Pons (tissue), 1 donor: ENCODE results near the gene PAPSS2.
"Not testable (repeated sequence)": the region's sequence is repeated elsewhere in the genome, so short reads cannot be mapped to it uniquely, and the experiment has no call there.

Experiments used
- DNase-seq: peaks from one replicate; pipeline ENCODE4 v3.0.0-alpha.2; 2016; ENCODE audit warnings: low spot score

The PAPSS2 gene

GRCh38 chr10:87706731-87707130, 47.1 kb downstream of the PAPSS2 start:
- DNase-seq: no peak

GRCh38 chr10:87707254-87707653, 47.6 kb downstream of the PAPSS2 start:
- DNase-seq: no peak

- no peak for DNase-seq
Measured at GRCh38 chr10:87712913-87713616, 53.4 kb downstream of the PAPSS2 start.

- no peak for DNase-seq
Measured at GRCh38 chr10:87713707-87714106, 54.0 kb downstream of the PAPSS2 start.

GRCh38 chr10:87715552-87716347, 56.1 kb downstream of the PAPSS2 start:
- no peak for DNase-seq

- DNase-seq: no peak
Measured at GRCh38 chr10:87716348-87716670, 56.6 kb downstream of the PAPSS2 start.

GRCh38 chr10:87720665-87721064, 61.0 kb downstream of the PAPSS2 start:
- no peak for DNase-seq

- DNase-seq: no peak
Measured at GRCh38 chr10:87721781-87722180, 62.1 kb downstream of the PAPSS2 start.

- no peak for DNase-seq
Measured at GRCh38 chr10:87722716-87723115, 63.0 kb downstream of the PAPSS2 start.

- DNase-seq: no peak
Measured at GRCh38 chr10:87723500-87723899, 63.8 kb downstream of the PAPSS2 start.

GRCh38 chr10:87724789-87725188, 65.1 kb downstream of the PAPSS2 start:
- no peak for DNase-seq

GRCh38 chr10:87729940-87730339, 70.3 kb downstream of the PAPSS2 start:
- DNase-seq: no peak

- no peak for DNase-seq
Measured at GRCh38 chr10:87733081-87733480, 73.4 kb downstream of the PAPSS2 start.

- peak; percentile 48 for DNase-seq
Measured at GRCh38 chr10:87734987-87735827, 75.5 kb downstream of the PAPSS2 start.

GRCh38 chr10:87738253-87738652, 78.6 kb downstream of the PAPSS2 start:
- DNase-seq: not testable (repeated sequence)

GRCh38 chr10:87739703-87740102, 80.0 kb downstream of the PAPSS2 start:
- no peak for DNase-seq

- no peak for DNase-seq
Measured at GRCh38 chr10:87740254-87740655, 80.6 kb downstream of the PAPSS2 start.

- not testable (repeated sequence) for DNase-seq
Measured at GRCh38 chr10:87742992-87743610, 83.4 kb downstream of the PAPSS2 start.

- DNase-seq: no peak
Measured at GRCh38 chr10:87744606-87745005, 84.9 kb downstream of the PAPSS2 start.

- DNase-seq: no peak
Measured at GRCh38 chr10:87746911-87747310, 87.2 kb downstream of the PAPSS2 start.

GRCh38 chr10:87748244-87748643, 88.6 kb downstream of the PAPSS2 start:
- not testable (repeated sequence) for DNase-seq

GRCh38 chr10:87750001-87750671, 90.5 kb downstream of the PAPSS2 start:
- DNase-seq: no peak
